C4-2B (cell line): Measurements from ENCODE around the gene PRG3.

Experiments used
- H3K27ac ChIP-seq: fragments of 450-650 bp; 2 replicates; pipeline ENCODE4 v1.5.1; 2017
- ZFX ChIP-seq: fragments of 450-650 bp; IDR thresholded peaks from 2 replicates; pipeline ENCODE4 v1.6.1; 2017
- TF ChIP-seq, protein P1 (sequence below): fragments of 450-650 bp; conservative IDR thresholded peaks from 2 replicates; pipeline ENCODE4 v1.5.1; 2017; ENCODE audit warnings: mild to moderate bottlenecking

The PRG3 gene

DNA sequence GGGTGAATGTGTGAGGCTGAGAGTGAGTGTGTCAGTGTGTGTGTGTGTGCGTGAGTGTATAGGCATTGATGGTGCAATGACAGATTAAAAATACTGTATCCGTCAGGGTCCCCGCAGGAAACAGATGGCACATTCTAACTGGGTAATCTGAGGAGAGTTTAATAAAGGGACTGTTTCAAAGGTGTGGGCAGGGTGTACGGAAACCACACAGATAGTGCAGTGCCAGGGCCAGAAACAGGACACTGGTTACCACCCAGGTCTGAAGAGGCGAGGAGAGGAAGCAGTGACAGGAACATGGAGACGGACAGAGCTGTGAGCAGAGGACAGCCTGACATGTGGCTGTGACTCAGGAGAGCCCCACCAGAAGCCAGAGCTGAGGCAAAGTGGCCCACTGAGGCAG, 26.3 kb downstream of the PRG3 start:
- no peak overlapping the region for H3K27ac ChIP-seq
- TF ChIP-seq, protein P1, sequence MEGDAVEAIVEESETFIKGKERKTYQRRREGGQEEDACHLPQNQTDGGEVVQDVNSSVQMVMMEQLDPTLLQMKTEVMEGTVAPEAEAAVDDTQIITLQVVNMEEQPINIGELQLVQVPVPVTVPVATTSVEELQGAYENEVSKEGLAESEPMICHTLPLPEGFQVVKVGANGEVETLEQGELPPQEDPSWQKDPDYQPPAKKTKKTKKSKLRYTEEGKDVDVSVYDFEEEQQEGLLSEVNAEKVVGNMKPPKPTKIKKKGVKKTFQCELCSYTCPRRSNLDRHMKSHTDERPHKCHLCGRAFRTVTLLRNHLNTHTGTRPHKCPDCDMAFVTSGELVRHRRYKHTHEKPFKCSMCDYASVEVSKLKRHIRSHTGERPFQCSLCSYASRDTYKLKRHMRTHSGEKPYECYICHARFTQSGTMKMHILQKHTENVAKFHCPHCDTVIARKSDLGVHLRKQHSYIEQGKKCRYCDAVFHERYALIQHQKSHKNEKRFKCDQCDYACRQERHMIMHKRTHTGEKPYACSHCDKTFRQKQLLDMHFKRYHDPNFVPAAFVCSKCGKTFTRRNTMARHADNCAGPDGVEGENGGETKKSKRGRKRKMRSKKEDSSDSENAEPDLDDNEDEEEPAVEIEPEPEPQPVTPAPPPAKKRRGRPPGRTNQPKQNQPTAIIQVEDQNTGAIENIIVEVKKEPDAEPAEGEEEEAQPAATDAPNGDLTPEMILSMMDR = no peak
- TF ChIP-seq ZFX = no peak

DNA sequence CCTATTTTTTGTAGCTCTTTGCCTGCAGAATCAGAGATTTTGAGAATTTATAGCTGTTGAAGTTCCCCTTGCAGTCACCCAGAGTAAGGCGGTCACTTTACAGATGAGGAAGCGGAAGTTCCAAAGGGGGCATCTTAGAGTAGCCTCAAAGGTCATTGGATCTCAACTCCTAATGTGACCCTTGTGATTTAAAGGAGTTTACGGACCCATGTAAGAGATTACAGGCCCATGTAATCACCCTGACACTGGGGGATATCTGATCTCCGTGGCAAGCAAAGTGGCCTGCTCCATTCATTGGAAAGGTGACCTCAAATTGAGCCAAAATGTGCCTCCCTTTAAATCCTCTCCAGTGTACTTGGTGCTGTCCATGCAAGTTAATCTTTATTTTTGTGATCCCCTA, 27.1 kb downstream of the PRG3 start:
- H3K27ac ChIP-seq = no peak overlapping the region
- no peak for TF ChIP-seq ZFX
- TF ChIP-seq, protein P1 = no peak

DNA sequence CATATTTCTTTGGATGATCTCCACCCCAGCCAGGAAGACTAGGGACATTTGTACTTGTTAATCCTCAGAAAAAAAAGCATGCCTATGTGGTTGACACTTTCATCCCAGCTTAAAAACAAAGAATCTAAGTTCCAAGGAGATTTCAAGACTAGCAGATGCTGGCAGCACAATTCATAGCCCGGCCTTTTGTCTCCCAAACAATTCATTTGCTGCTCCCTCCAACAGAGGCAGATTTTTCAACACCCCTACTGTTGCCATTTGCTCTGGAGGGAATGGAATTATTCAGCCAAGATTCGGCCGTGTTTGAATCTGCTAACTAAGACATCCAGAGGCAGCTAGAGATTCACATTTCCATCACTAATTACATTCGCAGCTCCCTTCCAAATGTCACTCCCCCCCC, 27.5 kb downstream of the PRG3 start:
- H3K27ac ChIP-seq = no peak overlapping the region
- TF ChIP-seq, protein P1 = no peak

DNA sequence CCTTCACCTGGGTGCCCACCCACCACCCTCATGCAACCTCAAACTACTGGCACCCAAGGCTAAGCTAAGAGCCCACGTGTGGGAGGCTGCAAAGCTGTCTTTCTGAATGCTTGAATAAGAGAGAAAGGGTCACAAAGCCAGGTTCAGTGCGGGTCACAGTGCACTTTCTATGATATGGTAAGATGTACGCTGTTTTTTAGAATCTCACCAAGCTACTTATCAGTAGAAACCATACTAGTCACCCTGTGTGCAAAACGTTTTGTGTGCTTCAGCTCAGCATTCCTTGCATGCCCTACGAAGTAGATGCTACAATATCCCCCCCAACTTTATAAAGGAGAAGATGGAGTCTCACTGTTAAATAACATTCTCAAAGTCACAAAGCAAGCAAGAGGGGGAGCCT, 27.9 kb downstream of the PRG3 start:
- TF ChIP-seq, protein P1 = no peak
- no peak for TF ChIP-seq ZFX
- H3K27ac ChIP-seq = no peak overlapping the region

DNA sequence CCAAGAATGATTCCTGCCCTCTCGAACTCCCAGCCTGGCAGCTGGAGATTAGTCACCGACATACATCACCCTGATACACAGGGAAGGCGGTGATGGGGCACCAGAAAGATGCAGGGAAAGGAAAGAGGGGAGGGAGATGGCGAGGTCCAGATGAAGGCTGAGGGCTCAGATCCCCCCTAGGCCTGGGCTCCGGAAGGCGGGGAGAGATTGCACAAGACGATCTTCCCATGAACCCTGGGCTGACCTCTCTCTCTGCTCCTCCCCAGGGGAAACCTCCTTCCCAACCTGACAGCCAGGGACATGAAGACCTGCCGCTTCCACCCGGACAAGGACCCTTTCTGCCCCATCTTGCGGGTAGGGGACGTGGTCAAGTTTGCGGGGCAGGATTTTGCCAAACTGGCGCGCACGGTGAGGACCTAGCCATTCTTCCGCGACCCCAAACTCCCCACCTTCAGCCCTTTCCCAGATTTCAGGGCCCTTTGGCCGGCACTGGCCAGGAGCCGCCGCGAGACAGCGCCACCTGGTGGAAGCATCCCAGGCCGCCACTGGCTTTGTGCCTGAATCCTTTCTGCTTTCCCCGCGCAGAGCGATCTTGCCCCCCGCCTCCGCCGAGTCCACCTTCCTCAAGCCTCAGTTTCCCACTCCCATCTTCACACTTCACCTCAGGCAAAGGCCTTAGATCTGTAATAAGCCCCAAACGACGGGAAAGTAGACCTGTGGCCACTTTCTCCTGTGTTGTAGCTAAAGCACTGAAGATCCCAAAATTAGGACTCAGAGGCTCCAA, 31.3 kb downstream of the PRG3 start:
- TF ChIP-seq, protein P1 = peak; percentile 96
- no peak for TF ChIP-seq ZFX
- H3K27ac ChIP-seq = no peak overlapping the region

DNA sequence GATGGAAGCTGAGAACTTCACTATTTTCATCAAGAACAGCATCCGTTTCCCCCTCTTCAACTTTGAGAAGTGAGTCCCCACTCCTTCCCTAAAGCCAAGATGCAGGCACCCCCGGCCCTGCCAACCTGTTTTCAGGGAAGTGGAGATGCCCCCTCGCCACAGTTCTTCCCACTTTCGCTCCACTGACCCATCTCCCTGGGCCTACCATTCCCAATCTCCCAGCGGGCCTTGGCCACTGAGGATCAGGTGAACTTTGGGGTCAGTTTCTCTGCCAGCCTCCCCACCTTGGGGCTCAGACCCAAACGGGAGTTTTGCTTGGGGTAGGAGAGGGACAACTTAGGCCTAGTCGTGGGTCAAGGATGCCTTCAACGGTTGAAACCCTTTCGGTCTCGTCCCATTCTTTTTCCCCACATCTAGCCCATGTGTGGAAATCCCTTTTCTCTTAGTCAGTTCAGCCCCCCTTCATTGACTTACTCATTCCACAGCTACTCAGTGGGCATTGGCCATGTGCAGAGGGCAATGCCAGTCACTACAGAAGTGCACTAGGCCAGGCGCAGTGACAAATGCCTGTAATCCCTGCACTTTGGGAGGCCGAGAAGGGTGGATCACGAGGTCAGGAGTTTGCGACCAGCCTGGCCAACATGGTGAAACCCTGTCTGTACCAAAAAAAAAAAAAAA, 32.2 kb downstream of the PRG3 start:
- no peak overlapping the region for H3K27ac ChIP-seq
- no peak for TF ChIP-seq ZFX
- TF ChIP-seq, protein P1 = no peak

DNA sequence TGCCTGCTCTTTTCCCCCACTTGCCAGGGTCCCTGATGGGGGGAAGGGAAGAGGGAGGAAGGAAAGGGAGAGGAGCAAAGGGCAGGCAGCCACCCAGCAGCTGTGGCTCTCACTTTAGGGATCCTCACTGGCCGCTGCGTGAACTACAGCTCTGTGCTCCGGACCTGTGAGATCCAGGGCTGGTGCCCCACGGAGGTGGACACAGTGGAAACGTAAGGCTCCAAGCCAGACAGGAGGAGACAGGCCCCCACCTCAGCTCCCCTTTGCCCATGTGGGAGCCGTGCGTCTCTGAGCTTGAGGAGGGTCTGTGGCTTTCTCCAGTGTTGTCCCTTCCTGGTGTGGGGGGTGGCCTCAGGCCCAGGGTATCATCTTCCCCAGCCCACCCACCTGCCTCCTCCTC, 32.9 kb downstream of the PRG3 start:
- TF ChIP-seq, protein P1 = no peak
- no peak for TF ChIP-seq ZFX
- H3K27ac ChIP-seq = no peak overlapping the region
